Activated T-cell treated with anti-CD3 and anti-CD28 coated beads, Interleukin-2, amount 50 U/mL, for 72 hours (primary cell): ENCODE measurements around the gene TINAG. TPM values are rescaled to one million over a fixed set of nuclear protein-coding genes. Genes with fewer than 3 reads are reported as not detected.

Experiments used
- ATAC-seq, 2 donors: fragments of 150-1000 bp; cut with Tn5 transposase; replicated peaks in 1 of 2; 2 replicates each; pipeline ENCODE4 v1.10.0; 2021; ENCODE audit warnings: moderate library complexity in 2 of 2, mild to moderate bottlenecking in 1 of 2
- DNase-seq, 2 donors: peaks; one replicate each; pipeline ENCODE4 v3.0.0; 2021 to 2022; ENCODE audit warnings: mixed read lengths in 1 of 2
- H3K27ac Mint-ChIP-seq: one replicate; pipeline ENCODE4 v1.8.0; 2022; ENCODE audit warnings: mild to moderate bottlenecking, moderate library complexity, mixed read lengths
- H3K27me3 Mint-ChIP-seq: one replicate; pipeline ENCODE4 v1.8.0; 2022; ENCODE audit warnings: low read depth, mixed read lengths
- H3K36me3 Mint-ChIP-seq, 2 donors: one replicate each; pipeline ENCODE4 v1.8.0; 2022; ENCODE audit warnings: mixed read lengths in 2 of 2, mild to moderate bottlenecking in 1 of 2; ENCODE audit not compliant: insufficient read depth in 2 of 2
- H3K4me1 Mint-ChIP-seq: one replicate; pipeline ENCODE4 v1.8.0; 2022; ENCODE audit warnings: low read depth, mixed read lengths
- H3K4me3 Mint-ChIP-seq, 2 donors: one replicate each; pipeline ENCODE4 v1.8.0; 2022; ENCODE audit warnings: mild to moderate bottlenecking in 2 of 2, mixed read lengths in 2 of 2, moderate library complexity in 2 of 2
- H3K9me3 Mint-ChIP-seq, 2 donors: one replicate each; pipeline ENCODE4 v1.8.0; 2022; ENCODE audit warnings: mixed read lengths in 2 of 2
- total RNA-seq, 2 donors: library from RNA; stranded (reverse); gene quantifications; one replicate each; pipeline ENCODE4 v1.2.3, GENCODE V29; 2022

Gene TINAG
- total RNA-seq, 2 donors from 2014 or later: not detected

GRCh38 chr6:54411767-54412166 is 103.5 kb downstream of the TINAG start:
- H3K9me3 Mint-ChIP-seq: peaks cover 5 to 11% of the 10 kb centered on the region in 2 donors
- H3K4me1 Mint-ChIP-seq: no peaks in the 10 kb centered on the region
- DNase-seq: no peak
- no peak overlapping the region for H3K27ac Mint-ChIP-seq
- no peak for ATAC-seq
- H3K36me3 Mint-ChIP-seq: peaks cover 0 to 1% of the 10 kb centered on the region in 2 donors
- H3K4me3 Mint-ChIP-seq: no peak overlapping the region
- no peaks in the 10 kb centered on the region for H3K27me3 Mint-ChIP-seq

- Mint-ChIP-seq H3K36me3 (no peaks in the 10 kb centered on the region), H3K9me3 (peaks cover 6 to 9% of the 10 kb centered on the region in 2 donors), H3K27me3 (no peaks in the 10 kb centered on the region), H3K27ac (no peak overlapping the region), H3K4me1 (no peaks in the 10 kb centered on the region), H3K4me3 (no peak overlapping the region)
- no peak for ATAC-seq
- no peak for DNase-seq
These were observed 107.3 kb downstream of the TINAG start for GRCh38 chr6:54415517-54415916.

- no peak overlapping the region for H3K27ac Mint-ChIP-seq
- H3K36me3 Mint-ChIP-seq: no peaks in the 10 kb centered on the region
- no peak overlapping the region for H3K4me3 Mint-ChIP-seq
- no peaks in the 10 kb centered on the region for H3K4me1 Mint-ChIP-seq
- no peak for ATAC-seq
- no peak for DNase-seq
- H3K27me3 Mint-ChIP-seq: no peaks in the 10 kb centered on the region
- peaks cover 4 to 6% of the 10 kb centered on the region in 2 donors for H3K9me3 Mint-ChIP-seq
These were observed 111.6 kb downstream of the TINAG start for GRCh38 chr6:54419885-54420284.

- Mint-ChIP-seq H3K4me3 (no peak overlapping the region), H3K4me1 (no peaks in the 10 kb centered on the region)
- ATAC-seq: no peak
These were observed 118.8 kb downstream of the TINAG start for GRCh38 chr6:54426995-54427394.

GRCh38 chr6:54427396-54427937 is 119.2 kb downstream of the TINAG start:
- no peaks in the 10 kb centered on the region for H3K36me3 Mint-ChIP-seq
- no peak overlapping the region for H3K4me3 Mint-ChIP-seq
- no peaks in the 10 kb centered on the region for H3K4me1 Mint-ChIP-seq
- DNase-seq (no peak), ATAC-seq (no peak)
- peaks cover 0 to 3% of the 10 kb centered on the region in 2 donors for H3K9me3 Mint-ChIP-seq
- no peaks in the 10 kb centered on the region for H3K27me3 Mint-ChIP-seq
- H3K27ac Mint-ChIP-seq: no peak overlapping the region

More at GRCh38 chr6:54426995-54427394, 118.8 kb downstream of the TINAG start:
- no peak for DNase-seq
- Mint-ChIP-seq H3K9me3 (peaks cover 0 to 4% of the 10 kb centered on the region in 2 donors), H3K36me3 (no peaks in the 10 kb centered on the region), H3K27me3 (no peaks in the 10 kb centered on the region), H3K27ac (no peak overlapping the region)

- no peaks in the 10 kb centered on the region for H3K4me1 Mint-ChIP-seq
- H3K36me3 Mint-ChIP-seq: no peaks in the 10 kb centered on the region
- peaks cover 0 to 2% of the 10 kb centered on the region in 2 donors for H3K9me3 Mint-ChIP-seq
- no peak overlapping the region for H3K4me3 Mint-ChIP-seq
- H3K27ac Mint-ChIP-seq: no peak overlapping the region
- no peak for ATAC-seq
- H3K27me3 Mint-ChIP-seq: no peaks in the 10 kb centered on the region
- DNase-seq: no peak
These were observed 120.2 kb downstream of the TINAG start for GRCh38 chr6:54428431-54428830.

GRCh38 chr6:54431466-54431865 is 123.2 kb downstream of the TINAG start:
- peaks cover 0 to 5% of the 10 kb centered on the region in 2 donors for H3K9me3 Mint-ChIP-seq
- DNase-seq: no peak
- H3K4me3 Mint-ChIP-seq: no peak overlapping the region
- H3K27me3 Mint-ChIP-seq: no peaks in the 10 kb centered on the region
- ATAC-seq: no peak
- no peak overlapping the region for H3K27ac Mint-ChIP-seq
- no peaks in the 10 kb centered on the region for H3K4me1 Mint-ChIP-seq
- no peaks in the 10 kb centered on the region for H3K36me3 Mint-ChIP-seq

Other genes starting within 250 kb of the TINAG start
- gene MLIP, start 197.0 kb upstream of the TINAG start, total RNA-seq: not detected